Panc1 (cell line): ENCODE measurements around the gene AHCYL1. TPM values are rescaled to one million over a fixed set of nuclear protein-coding genes. Genes with fewer than 3 reads are reported as not detected.

Experiments
- ATAC-seq: fragments of 200-7000 bp; cut with Tn5 transposase; 2 replicates; pipeline ENCODE4 v1.9.1; 2020; ENCODE audit warnings: mild to moderate bottlenecking, moderate library complexity
- BruUV-seq: library from RNA; stranded (reverse); fragments of 400-500 nt; replicated peaks from 2 replicates; lab custom pipeline; 2021; lab: Mats Ljungman, UMichigan
- CTCF ChIA-PET: fragments of 300-600 bp; sonication (Branson Sonifier 250); formaldehyde crosslinking; loops from one replicate; lab custom pipeline; 2022; ENCODE audit warnings: antibody characterized with exemption; lab: Charles Lee
- POLR2A ChIA-PET: fragments of 300-600 bp; sonication (Branson Sonifier 250); formaldehyde crosslinking; loops from one replicate; lab custom pipeline; 2022; ENCODE audit warnings: antibody characterized with exemption; lab: Charles Lee
- DNase-seq: peaks from one replicate; pipeline ENCODE4 v3.0.0-alpha.2; 2010; ENCODE audit warnings: low read depth, low spot score
- H3K27ac ChIP-seq: 2 replicates; pipeline ENCODE4 v1.5.1; 2011; ENCODE audit warnings: mild to moderate bottlenecking, low read length, inconsistent platforms
- H3K27me3 ChIP-seq: fragments of 200-500 bp; sonication (Bioruptor generic); 2 replicates; pipeline ENCODE4 v1.6.0; 2014; ENCODE audit warnings: low read length, inconsistent platforms; ENCODE audit not compliant: control insufficient read depth, insufficient read depth
- H3K36me3 ChIP-seq: fragments of 200-500 bp; sonication (Bioruptor generic); 2 replicates; pipeline ENCODE4 v1.5.1; 2014; ENCODE audit warnings: inconsistent platforms, mild to moderate bottlenecking, low read length, moderate library complexity; ENCODE audit not compliant: control insufficient read depth, insufficient read depth
- H3K4me1 ChIP-seq: 2 replicates; pipeline ENCODE4 v1.5.1; 2011; ENCODE audit warnings: inconsistent platforms, mild to moderate bottlenecking, low read length, moderate library complexity; ENCODE audit not compliant: control insufficient read depth, insufficient read depth
- H3K4me3 ChIP-seq, 2 experiments: 2 replicates each; pipeline ENCODE4 v1.5.1; 2011 to 2012; ENCODE audit warnings: low read depth in 2 of 2, low read length in 2 of 2, mild to moderate bottlenecking in 2 of 2, inconsistent platforms in 1 of 2, moderate library complexity in 1 of 2
- H3K9me3 ChIP-seq: fragments of 200-500 bp; sonication (Bioruptor generic); 2 replicates; pipeline ENCODE4 v1.5.1; 2014; ENCODE audit warnings: low read depth, mild to moderate bottlenecking, inconsistent platforms, low read length, moderate library complexity; ENCODE audit not compliant: control insufficient read depth, insufficient read depth
- CTCF ChIP-seq: fragments of 450-650 bp; IDR thresholded peaks from 2 replicates; pipeline ENCODE4 v1.5.1; 2017; ENCODE audit warnings: mild to moderate bottlenecking
- POLR2AphosphoS5 ChIP-seq: IDR thresholded peaks from 2 replicates; pipeline ENCODE4 v1.6.1; 2012; ENCODE audit warnings: mild to moderate bottlenecking, low read depth, low read length, moderate library complexity
- REST ChIP-seq, 2 experiments: IDR thresholded peaks; 2 replicates each; pipeline ENCODE4 v1.6.1; 2011 to 2012; ENCODE audit warnings: low read depth in 2 of 2, control low read depth in 1 of 2, low read length in 1 of 2, mild to moderate bottlenecking in 1 of 2, moderate library complexity in 1 of 2; ENCODE audit not compliant: insufficient read depth in 1 of 2
- SIN3A ChIP-seq: IDR thresholded peaks from 2 replicates; pipeline ENCODE4 v1.6.1; 2012; ENCODE audit warnings: low read depth, mild to moderate bottlenecking, low read length, moderate library complexity, borderline replicate concordance; ENCODE audit not compliant: insufficient read depth
- TCF7L2 ChIP-seq: IDR thresholded peaks from 2 replicates; pipeline ENCODE4 v1.6.1; 2011; ENCODE audit warnings: mild to moderate bottlenecking, low read depth, low read length, inconsistent platforms
- in situ Hi-C: cut with HindIII; loops from 2 replicates; pipeline ENCODE4 v1.10.0; 2016; ENCODE audit warnings: low sequenced_read_pairs, low pct_unique_long_range_greater_than_20kb
- intact Hi-C: fragments of 100-400 bp; cut with micrococcal nuclease; formaldehyde crosslinking; loops from one replicate; pipeline ENCODE4 v1.10.0; 2022; ENCODE audit not compliant: unreplicated experiment
- total RNA-seq: library from RNA; stranded (reverse); gene quantifications from one replicate; pipeline ENCODE4 v1.2.1, GENCODE V29; 2021; ENCODE audit not compliant: unreplicated experiment

Gene AHCYL1
- total RNA-seq, 1 experiment from 2014 or later = 174 TPM

GRCh38 chr1:110064576-110065337 lies 80.2 kb downstream of the AHCYL1 start:
- intact Hi-C loops = no loop called here
- POLR2A ChIA-PET = no interaction called here
- in situ Hi-C loops = no loop called here
- no peak for ATAC-seq
- TF ChIP-seq CTCF = no peak
- TF ChIP-seq POLR2AphosphoS5 = no peak
- TF ChIP-seq SIN3A = no peak
- no peak for TF ChIP-seq REST (IDR thresholded peaks at IDR 0.05; ENCODE audit: insufficient read depth in 1 of 2, low read depth in 2 of 2, low read length in 1 of 2)
- no peak for TF ChIP-seq TCF7L2
- Histone ChIP-seq H3K4me1 (no peaks in the 10 kb centered on the region), H3K36me3 (no peaks in the 10 kb centered on the region), H3K9me3 (no peaks in the 10 kb centered on the region), H3K27ac (no peak overlapping the region), H3K27me3 (no peaks in the 10 kb centered on the region), H3K4me3 (no peak overlapping the region)
- no TSS peak for BruUV-seq
- no peak for DNase-seq
- CTCF ChIA-PET = interaction anchor here (0.6 to 0.7 kb wide), 2 partner anchors 11 to 71 kb away, joined by 3 to 13 read pairs; no protein-coding TSS in a partner anchor

- Histone ChIP-seq H3K27me3 (no peaks in the 10 kb centered on the region), H3K27ac (no peak overlapping the region), H3K36me3 (no peaks in the 10 kb centered on the region), H3K9me3 (no peaks in the 10 kb centered on the region), H3K4me3 (no peak overlapping the region), H3K4me1 (no peaks in the 10 kb centered on the region)
- TF ChIP-seq SIN3A (no peak), REST (IDR thresholded peaks at IDR 0.05; ENCODE audit: insufficient read depth in 1 of 2, low read depth in 2 of 2, low read length in 1 of 2) (no peak), CTCF (no peak), TCF7L2 (no peak), POLR2AphosphoS5 (no peak)
- ATAC-seq (no peak), DNase-seq (no peak)
- intact Hi-C loops (no loop called here), in situ Hi-C loops (no loop called here)
- ChIA-PET CTCF (interaction anchor here (0.6 kb wide), 2 partner anchors 50 to 272 kb away, joined by 3 to 6 read pairs; no protein-coding TSS in a partner anchor), POLR2A (no interaction called here)
- no TSS peak for BruUV-seq
Observed at GRCh38 chr1:110065841-110066240, 81.3 kb downstream of the AHCYL1 start.
